Left renal pelvis (tissue), 4 donors: ENCODE data around the gene C19orf85. TPM values are rescaled to one million over a fixed set of nuclear protein-coding genes. Genes with fewer than 3 reads are reported as not detected.
"Not testable (repeated sequence)": the region's sequence is repeated elsewhere in the genome, so short reads cannot be mapped to it uniquely, and the experiment has no call there.

Experiments
- DNase-seq, 4 donors: peaks; one replicate each; pipeline ENCODE4 v3.0.0-alpha.2; 2013; ENCODE audit warnings: low read depth in 4 of 4, low spot score in 3 of 4
- polyA plus RNA-seq, 4 donors: library from polyadenylated mRNA; unstranded; fragments of 120-200 nt; gene quantifications; one replicate each; pipeline ENCODE4 v1.2.1, GENCODE V29; 2013; ENCODE audit not compliant: insufficient read length in 4 of 4

The C19orf85 gene
- polyA plus RNA-seq, 4 donors = not detected

GRCh38 chr19:55443824-55444480 is 20.6 kb downstream of the C19orf85 start:
- no peak for DNase-seq

GRCh38 chr19:55443045-55443823 is 21.3 kb downstream of the C19orf85 start, which contains the start of gene SHISA7:
SHISA7 (minus strand) TSS chr19:55443300; CDS start chr19:55442863, 437 bp downstream.
- no peak for DNase-seq

- DNase-seq = no peak
Measured at GRCh38 chr19:55442372-55442961, 22.1 kb downstream of the C19orf85 start.

- no peak for DNase-seq
Measured at GRCh38 chr19:55441692-55442321, 22.7 kb downstream of the C19orf85 start.

GRCh38 chr19:55441319-55441691 is 23.2 kb downstream of the C19orf85 start:
- no peak for DNase-seq

GRCh38 chr19:55440411-55441105 is 24.0 kb downstream of the C19orf85 start:
- no peak for DNase-seq

- DNase-seq = no peak
Measured at GRCh38 chr19:55439052-55439451, 25.5 kb downstream of the C19orf85 start.

GRCh38 chr19:55437410-55437809 is 27.1 kb downstream of the C19orf85 start:
- no peak for DNase-seq

GRCh38 chr19:55436847-55437246 is 27.7 kb downstream of the C19orf85 start:
- DNase-seq = no peak

- DNase-seq = no peak
Measured at GRCh38 chr19:55435020-55435419, 29.5 kb downstream of the C19orf85 start.

GRCh38 chr19:55434356-55434919 is 30.1 kb downstream of the C19orf85 start:
- DNase-seq = no peak

GRCh38 chr19:55433292-55433691 is 31.3 kb downstream of the C19orf85 start:
- DNase-seq = no peak

GRCh38 chr19:55432241-55432959 is 32.2 kb downstream of the C19orf85 start:
- DNase-seq = no peak

GRCh38 chr19:55431183-55431582 is 33.4 kb downstream of the C19orf85 start:
- DNase-seq = no peak

- no peak for DNase-seq
Measured at GRCh38 chr19:55426042-55426441, 38.5 kb downstream of the C19orf85 start.

GRCh38 chr19:55424518-55424917 is 40.0 kb downstream of the C19orf85 start:
- DNase-seq = no peak

GRCh38 chr19:55423225-55424005 is 41.1 kb downstream of the C19orf85 start:
- no peak for DNase-seq

- DNase-seq = not testable (repeated sequence)
Measured at GRCh38 chr19:55421281-55421680, 43.3 kb downstream of the C19orf85 start.
